ENCODE measurements around the gene CHCHD2.
"Not testable (repeated sequence)": the region's sequence is repeated elsewhere in the genome, so short reads cannot be mapped to it uniquely, and the experiment has no call there.

The CHCHD2 gene, protein sequence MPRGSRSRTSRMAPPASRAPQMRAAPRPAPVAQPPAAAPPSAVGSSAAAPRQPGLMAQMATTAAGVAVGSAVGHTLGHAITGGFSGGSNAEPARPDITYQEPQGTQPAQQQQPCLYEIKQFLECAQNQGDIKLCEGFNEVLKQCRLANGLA

DNA sequence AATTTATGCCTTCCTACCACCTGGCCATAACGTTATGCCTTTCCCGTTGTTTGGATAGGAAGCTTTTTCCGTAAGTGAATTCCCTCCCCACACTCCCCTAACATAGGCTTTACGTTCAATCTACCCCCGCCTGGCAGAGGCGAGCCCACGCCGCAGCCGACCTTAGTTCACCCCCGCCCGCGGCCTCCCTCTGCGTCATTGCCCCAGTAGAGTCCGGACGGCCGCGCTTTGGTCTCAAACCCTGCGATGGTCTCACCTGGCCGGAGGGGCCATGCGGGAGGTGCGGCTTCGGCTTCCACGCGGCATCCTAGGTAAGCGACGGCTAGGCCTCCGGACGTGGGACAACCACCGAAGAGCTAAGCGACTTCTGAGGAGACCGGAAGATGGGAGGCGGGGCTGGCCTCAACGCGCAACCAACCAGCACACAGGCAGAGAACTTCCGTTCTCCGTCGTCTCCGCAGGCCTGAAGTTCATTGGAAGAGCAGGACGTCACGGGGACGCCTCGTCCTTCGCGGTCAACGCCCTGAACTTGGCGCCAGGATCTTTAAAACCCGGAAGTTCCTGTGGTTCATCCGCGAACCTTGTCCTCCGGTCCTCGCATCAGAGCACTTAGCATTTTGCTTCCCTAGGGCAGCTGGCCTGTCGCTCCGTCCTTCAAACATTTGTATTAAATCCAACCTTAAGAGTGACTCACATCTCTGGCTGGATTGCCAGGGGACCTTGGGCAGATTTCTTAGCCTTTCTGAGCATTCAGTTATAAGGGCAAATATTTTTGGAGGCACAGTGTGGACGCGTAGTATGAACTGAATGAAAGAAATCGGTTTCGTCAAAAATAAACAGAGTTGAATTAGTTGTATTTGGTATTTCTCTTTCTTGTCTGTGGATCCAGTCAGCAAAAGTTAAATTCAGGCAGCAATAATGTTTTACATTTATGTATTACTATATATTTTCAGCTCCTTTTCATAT lies at the start of gene CHCHD2:
TSS of gene CHCHD2 (minus strand) at position 369 of the 966 bp plus-strand sequence. CDS start at position 306, 63 bp downstream.
- in situ Hi-C loops (cut with MboI; ENCODE audit: low sequenced_read_pairs) = no loop called here

DNA sequence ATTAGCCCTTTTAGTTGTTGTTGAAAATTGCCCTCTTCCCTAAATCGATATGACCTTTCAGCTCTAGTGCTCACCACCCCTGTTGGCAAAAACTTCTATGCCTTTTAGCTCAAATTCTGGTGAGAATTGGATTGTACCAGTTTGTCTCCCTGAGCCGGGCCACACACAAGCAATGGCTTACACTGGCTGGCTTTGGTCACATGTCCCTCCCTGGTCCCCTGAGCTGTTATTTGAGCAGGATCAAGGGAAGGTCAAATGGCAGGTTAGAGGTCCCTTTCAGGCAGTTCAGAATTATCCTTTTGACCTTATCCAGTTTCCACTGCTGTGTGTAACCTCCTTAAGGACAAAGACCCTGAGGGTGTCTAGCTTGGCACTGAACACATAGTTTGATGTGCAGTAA lies 24.8 kb upstream of the CHCHD2 start:
- in situ Hi-C loops (cut with MboI; ENCODE audit: low sequenced_read_pairs) = not testable (repeated sequence)

DNA sequence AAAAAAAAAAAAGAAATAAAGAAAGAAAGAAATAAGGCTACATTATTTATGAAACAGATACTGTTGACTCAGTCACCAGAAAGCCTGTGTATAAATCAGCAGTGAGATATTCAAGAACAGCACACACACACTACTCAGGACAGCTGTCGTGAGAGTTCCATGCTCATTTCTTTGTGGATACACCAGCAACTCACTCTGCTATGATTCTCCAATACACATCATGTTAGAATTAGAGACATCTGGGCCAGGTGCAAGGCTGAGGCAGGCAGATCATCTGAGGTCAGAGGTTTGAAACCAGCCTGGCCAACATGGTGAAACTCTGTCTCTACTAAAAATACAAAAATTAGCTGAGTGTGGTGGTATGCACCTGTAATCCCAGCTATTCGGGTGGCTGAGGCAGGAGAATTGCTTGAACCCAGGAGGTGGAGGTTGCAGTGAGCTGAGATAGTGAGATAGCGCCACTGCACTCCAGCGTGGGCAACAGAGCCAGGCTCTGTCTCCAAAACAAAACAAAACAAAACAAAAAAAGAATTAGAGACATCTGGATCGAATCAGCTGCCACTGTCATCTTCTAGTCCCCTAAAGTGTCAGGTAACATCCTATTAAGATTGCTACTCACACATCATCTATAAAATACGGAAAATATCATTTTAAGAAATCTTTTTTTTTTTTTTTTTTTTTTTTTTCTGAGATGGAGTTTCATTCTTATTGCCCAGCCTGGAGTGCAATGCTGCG lies 21.1 kb upstream of the CHCHD2 start:
- in situ Hi-C loops (cut with MboI; ENCODE audit: low sequenced_read_pairs) = no loop called here

DNA sequence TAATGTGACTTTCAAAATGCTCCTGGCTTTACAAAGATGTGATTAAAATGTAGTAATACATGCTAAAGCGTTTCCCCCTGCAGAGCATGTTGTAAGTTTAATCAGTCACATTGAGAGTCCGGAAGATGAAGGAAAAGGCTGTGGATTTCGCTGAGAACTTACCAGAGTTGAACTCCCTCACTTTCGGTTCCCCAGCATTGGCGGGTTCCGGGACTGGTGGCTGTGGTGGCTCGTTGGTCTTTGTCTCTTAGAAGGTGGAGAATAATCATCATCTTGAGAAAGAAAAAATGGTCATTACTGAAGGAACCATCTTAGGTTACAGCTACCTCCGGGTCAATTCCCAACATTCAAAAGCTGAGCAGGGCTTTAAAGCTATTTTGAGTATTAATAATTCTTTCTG lies 19.6 kb upstream of the CHCHD2 start:
- in situ Hi-C loops (cut with MboI; ENCODE audit: low sequenced_read_pairs) = no loop called here

DNA sequence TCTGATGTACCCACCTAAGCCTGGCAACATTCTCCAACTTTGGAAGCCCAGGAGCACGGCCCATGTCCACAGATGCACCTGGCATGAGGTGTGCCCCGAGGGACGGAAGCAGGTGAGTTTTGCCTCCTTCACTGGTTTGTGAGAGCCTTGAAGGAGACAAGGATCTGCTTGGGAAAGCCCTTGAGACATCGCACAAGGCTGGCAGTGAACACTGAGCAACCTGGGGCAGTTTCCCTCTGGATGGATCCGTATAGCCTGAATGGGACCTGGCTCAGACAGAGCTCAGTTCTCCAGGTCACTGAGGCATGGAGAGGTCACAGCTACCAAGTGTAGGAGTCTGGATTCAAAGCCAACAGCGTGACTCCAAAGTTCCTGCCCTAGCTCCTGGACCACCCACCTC lies 18.7 kb upstream of the CHCHD2 start:
- in situ Hi-C loops (cut with MboI; ENCODE audit: low sequenced_read_pairs) = no loop called here

DNA sequence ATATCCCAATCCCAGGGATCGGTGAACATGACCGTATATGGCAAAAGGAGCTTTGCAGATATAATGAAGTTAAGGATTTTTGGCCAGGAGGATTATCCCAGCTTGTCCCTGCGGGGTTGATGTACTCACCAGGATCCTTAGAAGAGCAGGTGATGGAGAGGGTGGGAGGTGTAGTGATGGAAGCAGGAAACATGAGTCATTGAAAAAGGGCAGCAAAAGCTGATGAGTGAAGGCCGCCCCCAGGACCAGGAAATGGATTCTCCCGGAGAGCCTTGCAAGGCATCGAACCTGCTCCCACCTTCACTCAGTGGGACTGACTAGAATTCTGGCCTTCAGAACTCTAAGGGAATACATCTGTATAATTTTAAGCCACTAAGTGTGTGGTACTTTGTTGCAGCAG lies 15.2 kb upstream of the CHCHD2 start:
- in situ Hi-C loops (cut with MboI; ENCODE audit: low sequenced_read_pairs) = no loop called here

DNA sequence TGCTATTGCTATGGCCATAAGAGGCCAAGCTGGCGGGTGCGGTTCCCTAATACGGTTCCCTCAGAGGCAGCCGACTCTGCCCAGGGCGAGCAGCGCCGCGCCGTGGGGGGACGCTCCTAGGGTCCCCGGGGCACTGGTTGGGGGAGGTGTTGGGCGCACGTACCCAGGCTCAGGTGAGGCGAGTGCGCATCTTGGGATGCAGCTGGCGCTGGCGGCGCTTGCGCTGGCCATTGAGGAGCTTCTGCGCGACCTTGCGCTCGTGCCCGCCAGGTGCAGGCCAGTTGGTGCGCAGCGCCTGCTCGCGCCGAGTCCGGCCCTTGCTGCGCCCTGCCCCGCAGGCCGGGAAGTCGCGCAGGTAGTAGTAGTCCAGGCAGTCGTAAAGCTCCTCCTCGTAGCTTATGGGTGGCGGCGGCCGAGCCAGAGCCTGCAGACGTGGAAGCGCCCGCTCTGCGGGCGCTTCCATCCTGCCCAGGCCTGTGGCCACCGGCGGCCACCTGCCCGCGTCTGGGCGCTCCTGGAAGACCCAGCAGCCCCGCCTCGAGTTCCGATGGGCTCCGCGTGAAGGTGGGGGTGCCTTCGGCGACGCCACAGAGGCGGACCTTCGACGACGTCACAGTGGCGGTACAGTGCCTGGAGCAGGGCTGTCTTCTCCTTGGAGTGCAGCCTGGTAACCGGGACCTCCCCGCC lies 9.7 kb upstream of the CHCHD2 start, which contains the start of gene NUPR2:
TSS of gene NUPR2 (minus strand) at position 566 of the 687 bp plus-strand sequence. CDS start at position 463, 103 bp downstream.
- in situ Hi-C loops (cut with MboI; ENCODE audit: low sequenced_read_pairs) = no loop called here

DNA sequence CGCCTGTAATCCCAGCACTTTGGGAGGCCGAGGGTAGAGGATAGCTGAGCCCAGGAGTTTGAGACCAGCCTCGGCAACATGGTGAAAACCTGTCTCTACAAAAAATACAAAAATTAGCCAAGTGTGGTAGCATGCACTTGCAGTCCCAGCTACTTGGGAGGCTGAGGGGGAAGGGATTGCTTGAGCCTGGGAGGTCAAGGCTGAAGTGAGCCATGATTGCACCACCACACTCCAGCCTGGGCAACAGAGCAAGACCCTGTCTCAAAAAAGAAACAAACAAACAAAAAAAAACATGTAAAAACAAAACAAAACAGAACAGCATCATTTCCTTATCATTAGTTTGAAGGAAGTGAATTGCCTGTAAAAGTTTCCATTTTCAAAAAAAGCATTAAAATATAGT lies 6.0 kb upstream of the CHCHD2 start:
- in situ Hi-C loops (cut with MboI; ENCODE audit: low sequenced_read_pairs) = not testable (repeated sequence)

DNA sequence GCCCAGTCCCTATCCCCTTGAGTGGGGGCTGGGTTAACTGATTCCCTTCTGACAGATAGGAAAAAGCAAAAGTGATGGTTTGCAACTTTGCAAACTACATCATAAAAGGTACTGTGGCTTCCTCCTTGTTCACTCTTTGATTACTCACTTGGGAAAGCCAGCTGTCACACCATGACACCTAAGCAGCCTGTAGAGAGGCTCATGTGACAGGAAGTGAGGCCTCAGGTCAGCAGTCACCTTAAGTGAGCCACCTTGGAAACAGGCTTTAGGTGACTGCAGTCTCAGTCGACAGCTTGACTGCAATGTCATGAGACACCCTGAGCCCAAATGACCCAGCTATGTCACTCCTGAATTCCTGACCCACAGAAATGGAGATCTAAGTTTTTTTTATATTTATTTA lies 4.3 kb upstream of the CHCHD2 start:
- in situ Hi-C loops (cut with MboI; ENCODE audit: low sequenced_read_pairs) = no loop called here

DNA sequence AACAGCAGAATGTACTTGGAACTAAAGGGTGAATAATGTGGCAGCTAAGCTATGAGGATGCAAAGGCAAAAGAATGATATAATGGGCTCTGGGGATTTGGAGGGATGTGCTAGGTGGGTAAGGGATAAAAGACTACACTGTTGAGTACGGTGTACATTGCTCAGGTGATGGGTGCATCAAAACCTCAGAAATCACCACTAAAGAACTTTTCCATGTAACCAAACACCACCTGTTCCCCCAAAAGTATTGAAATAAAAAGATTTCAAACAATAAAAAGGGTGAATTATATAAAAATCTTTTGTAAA lies 1.6 kb upstream of the CHCHD2 start:
- in situ Hi-C loops (cut with MboI; ENCODE audit: low sequenced_read_pairs) = no loop called here

DNA sequence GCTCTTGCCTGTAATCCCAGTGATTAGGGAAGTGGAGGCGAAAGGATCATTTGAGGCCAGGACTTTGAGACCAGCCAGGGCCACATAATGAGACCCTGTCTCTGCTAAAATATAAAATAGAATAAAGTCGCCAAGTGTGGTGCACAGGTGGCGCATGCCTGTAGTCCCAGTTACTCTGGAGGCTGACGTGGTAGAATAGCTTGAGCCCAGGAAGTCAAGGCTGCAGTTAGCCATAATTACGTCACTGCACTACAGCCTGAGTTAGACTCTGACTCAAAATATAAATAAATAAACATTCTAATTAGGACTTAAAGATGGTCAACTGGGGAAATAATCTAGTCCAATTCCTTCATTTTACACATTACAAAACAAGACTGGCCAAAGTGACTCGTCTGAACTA lies 768 bp downstream of the CHCHD2 start:
- in situ Hi-C loops (cut with MboI; ENCODE audit: low sequenced_read_pairs) = no loop called here

DNA sequence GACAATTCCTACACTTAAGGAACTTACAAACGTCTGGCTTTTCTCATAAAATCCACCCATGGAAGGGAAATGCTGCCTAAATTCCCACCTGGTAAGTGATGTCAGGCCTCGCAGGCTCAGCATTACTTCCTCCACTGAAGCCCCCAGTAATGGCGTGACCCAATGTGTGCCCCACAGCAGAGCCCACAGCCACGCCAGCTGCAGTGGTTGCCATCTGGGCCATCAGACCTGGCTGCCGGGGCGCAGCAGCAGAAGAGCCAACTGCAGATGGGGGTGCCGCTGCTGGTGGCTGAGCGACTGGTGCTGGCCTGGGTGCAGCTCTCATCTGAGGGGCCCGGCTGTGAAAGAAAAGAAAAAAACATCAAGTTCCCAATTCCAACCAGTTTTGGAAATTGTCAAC lies 2.1 kb downstream of the CHCHD2 start:
- in situ Hi-C loops (cut with MboI; ENCODE audit: low sequenced_read_pairs) = not testable (repeated sequence)

DNA sequence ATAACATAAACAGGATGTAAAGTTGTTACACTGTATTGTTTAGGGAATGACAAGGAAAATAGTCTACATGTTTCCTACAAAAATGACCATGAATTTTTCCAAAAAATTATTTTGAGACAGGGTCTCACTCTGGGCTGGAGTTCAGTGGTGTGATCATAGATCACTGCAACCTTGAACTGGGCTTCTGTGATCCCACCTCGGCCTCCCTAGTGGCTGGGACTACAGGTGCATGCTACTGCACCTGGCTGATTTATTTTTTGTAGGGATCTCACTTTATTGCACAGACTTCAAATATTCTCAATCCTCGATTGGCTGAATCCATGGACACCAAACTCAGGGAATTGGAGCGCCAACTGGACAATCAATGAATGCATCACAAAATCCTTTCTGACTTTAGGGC lies 6.6 kb downstream of the CHCHD2 start:
- in situ Hi-C loops (cut with MboI; ENCODE audit: low sequenced_read_pairs) = no loop called here

DNA sequence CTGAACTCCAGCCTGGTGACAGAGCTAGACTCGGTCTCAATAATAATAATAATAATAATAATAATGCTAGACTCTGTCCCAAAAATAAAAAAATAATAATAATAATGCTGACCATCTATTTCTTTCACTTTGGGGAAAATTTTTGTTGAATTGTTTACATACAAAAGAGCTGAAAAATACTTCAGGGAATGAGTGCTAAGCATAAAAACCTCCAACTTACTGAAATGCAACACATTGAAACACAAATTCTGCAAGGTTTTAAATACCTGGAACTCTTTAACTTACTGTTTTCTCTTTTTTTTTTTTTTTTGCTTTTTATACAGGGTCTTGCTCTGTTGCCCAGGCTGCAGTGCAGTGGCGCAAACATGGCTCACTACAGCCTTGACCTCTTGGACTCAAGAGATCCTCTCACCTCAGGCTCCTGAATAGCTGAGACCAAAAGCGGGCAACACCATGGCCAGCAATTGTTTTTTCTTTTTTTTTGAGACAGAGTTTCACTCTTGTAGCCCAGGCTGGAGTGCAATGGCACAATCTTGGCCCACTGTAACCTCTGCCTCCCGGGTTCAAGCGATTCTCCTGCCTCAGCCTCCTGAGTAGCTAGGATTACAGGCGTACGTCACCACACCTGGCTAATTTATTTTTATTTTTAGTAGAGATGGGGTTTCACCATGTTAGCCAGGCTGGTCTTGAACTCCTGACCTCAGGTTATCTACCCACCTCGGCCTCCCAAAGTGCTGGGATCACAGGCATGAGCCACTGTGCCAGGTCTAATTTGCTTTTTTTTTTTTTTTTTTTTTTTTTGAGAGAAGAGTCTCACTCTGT lies 7.9 kb downstream of the CHCHD2 start:
- in situ Hi-C loops (cut with MboI; ENCODE audit: low sequenced_read_pairs) = not testable (repeated sequence)

DNA sequence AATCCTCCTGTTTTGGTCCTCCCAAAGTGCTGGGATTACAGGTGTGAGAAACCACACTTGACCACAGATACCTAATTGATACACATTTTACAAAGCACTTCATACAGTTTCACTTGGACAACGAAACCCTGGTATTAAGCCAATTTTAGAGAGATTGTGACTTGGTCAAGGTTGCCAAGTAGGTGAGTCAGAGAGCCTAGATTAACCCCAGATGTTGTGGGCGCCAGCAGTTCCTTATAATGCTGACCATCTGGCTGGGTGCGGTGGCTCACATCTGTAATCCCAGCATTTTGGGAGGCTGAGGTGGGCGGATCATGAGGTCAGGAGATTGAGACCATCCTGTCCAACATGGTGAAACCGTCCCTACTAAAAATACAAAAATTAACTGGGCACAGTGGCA lies 8.6 kb downstream of the CHCHD2 start:
- in situ Hi-C loops (cut with MboI; ENCODE audit: low sequenced_read_pairs) = no loop called here

DNA sequence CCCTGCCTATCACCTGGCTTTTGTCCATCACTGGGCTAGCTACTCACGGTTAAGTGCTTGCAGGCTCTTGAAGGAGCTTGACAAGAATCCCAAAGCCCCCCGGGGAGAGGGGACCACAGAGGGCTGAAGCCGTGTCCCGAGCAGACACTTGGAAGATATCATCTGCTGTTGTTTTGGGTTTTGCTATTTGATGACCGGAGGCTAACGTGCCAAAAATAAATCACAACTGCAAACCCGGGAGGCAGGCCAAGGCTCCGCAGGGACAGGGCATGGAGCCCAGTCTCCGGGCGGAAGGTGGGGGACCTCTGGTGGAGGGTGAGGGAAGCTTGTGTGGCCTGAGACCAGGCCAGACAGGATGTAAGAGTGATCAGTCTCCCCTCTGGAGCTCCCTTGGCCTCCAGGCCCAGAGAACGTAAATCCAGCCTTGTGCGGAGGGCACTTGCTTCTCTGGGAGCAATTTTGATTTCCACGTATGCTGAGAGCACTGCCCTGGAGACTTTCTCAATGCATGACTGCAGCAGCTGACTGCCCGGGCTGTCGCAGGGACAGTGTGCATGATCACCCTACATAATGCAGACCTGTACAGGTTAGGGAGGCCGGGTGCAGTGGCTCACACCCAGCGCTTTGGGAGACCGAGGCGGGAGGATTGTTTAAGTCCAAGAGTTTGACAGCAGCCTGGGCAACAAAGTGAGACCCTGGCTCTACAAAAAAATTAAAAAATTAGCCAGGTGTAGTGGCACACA lies 13.3 kb downstream of the CHCHD2 start, which contains the start of gene PHKG1:
TSS of gene PHKG1 (minus strand) at position 164 of the 743 bp plus-strand sequence. CDS start 4,011 bp downstream, outside the sequence.
- in situ Hi-C loops (cut with MboI; ENCODE audit: low sequenced_read_pairs) = no loop called here

DNA sequence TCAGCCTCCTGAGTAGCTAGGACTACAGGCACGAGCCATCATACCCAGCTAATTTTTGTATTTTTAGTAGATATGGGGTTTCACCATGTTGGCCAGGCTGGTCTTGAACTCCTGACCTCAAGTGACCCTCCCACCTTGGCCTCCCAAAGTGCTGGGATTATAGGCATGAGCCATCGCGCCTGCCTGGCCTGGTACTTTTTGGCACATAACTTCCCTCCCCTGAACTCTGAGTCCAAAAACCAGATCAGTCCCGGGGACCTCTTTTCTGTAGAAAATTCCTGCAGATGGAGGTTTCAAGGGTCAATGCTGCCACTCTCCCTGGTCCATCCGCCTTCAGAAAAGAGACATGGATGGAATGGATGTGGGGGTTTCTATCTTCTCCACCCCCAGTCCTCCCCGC lies 13.9 kb downstream of the CHCHD2 start:
- in situ Hi-C loops (cut with MboI; ENCODE audit: low sequenced_read_pairs) = not testable (repeated sequence)

DNA sequence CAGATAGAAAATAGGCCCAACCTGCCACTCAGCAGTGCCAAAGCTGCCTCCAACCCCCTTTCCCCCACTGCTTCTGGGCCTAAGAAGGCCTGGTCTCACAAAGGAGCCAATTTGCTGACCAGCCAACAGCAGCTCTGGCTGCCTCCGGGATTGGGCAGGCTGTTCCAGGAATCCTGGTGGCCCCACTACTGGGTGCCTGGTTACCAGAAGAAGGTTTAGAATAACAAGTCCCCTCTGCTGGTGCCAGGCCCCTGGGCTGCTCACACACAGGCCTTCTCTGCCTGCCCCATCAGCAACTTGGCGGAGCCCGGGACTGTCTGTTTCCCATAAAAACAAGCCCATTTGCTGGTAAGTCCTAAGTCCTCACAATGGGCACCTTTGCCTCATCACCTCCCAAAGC lies 14.7 kb downstream of the CHCHD2 start:
- in situ Hi-C loops (cut with MboI; ENCODE audit: low sequenced_read_pairs) = no loop called here

DNA sequence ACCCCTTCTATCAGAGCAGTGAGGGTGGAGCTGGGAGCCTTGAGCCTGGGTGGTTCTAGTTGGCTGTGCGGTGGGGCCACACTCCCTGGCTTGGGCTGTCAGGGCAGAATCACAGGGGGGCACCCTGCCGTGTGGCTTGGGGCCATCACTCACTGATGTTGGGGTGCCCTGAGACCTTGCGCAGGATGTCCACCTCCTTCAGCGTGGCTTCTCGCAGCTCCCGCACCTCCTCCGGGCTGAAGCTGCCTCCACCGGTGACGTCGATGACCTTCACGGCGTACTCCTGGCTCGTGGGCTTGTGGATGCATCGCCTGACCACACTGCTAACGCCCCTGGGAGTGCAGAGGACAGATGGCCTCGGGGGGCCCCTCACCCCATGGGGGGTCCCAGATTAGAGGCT lies 18.8 kb downstream of the CHCHD2 start:
- in situ Hi-C loops (cut with MboI; ENCODE audit: low sequenced_read_pairs) = no loop called here

All from HL-60/S4 treated with phorbol 12-myristate 13-acetate at 8.2 ng/mL for 4 days and 3 days (cell line).